IPS-15b (cell line): ENCODE measurements around the gene PNN.
"Not testable (repeated sequence)": the region's sequence is repeated elsewhere in the genome, so short reads cannot be mapped to it uniquely, and the experiment has no call there.

Experiments used
- H3K27me3 ChIP-seq: one replicate; pipeline ENCODE4 v1.6.1; 2013; ENCODE audit warnings: low read length; ENCODE audit not compliant: control insufficient read depth, insufficient read depth
- H3K36me3 ChIP-seq: one replicate; pipeline ENCODE4 v1.6.1; 2013; ENCODE audit warnings: low read length; ENCODE audit not compliant: control insufficient read depth, insufficient read depth
- H3K4me1 ChIP-seq: one replicate; pipeline ENCODE4 v1.6.1; 2013; ENCODE audit warnings: mild to moderate bottlenecking, low read length; ENCODE audit not compliant: control insufficient read depth, insufficient read depth
- H3K4me3 ChIP-seq: one replicate; pipeline ENCODE4 v1.5.1; 2013; ENCODE audit warnings: low read depth, low read length
- H3K9ac ChIP-seq: one replicate; pipeline ENCODE4 v1.6.1; 2013; ENCODE audit warnings: low read depth, mild to moderate bottlenecking, low read length
- H3K9me3 ChIP-seq: one replicate; pipeline ENCODE4 v1.6.1; 2013; ENCODE audit warnings: mild to moderate bottlenecking, low read length; ENCODE audit not compliant: control insufficient read depth, insufficient read depth

Gene PNN

GRCh38 chr14:39217214-39217879, 42.3 kb downstream of the PNN start:
- H3K4me3 ChIP-seq: no peak overlapping the region

GRCh38 chr14:39218171-39218769, 43.2 kb downstream of the PNN start:
- Histone ChIP-seq H3K4me3 (no peak overlapping the region), H3K9me3 (no peaks in the 10 kb centered on the region), H3K9ac (no peak overlapping the region), H3K4me1 (peaks cover 3% of the 10 kb centered on the region), H3K36me3 (no peaks in the 10 kb centered on the region), H3K27me3 (no peaks in the 10 kb centered on the region)

More at GRCh38 chr14:39217214-39217879, 42.3 kb downstream of the PNN start:
- Histone ChIP-seq H3K27me3 (no peaks in the 10 kb centered on the region), H3K4me1 (peaks cover 3% of the 10 kb centered on the region), H3K9me3 (no peaks in the 10 kb centered on the region), H3K9ac (no peak overlapping the region), H3K36me3 (no peaks in the 10 kb centered on the region)

GRCh38 chr14:39219075-39219499, 44.0 kb downstream of the PNN start:
- H3K9ac ChIP-seq: no peak overlapping the region
- no peaks in the 10 kb centered on the region for H3K9me3 ChIP-seq
- no peaks in the 10 kb centered on the region for H3K36me3 ChIP-seq
- H3K4me1 ChIP-seq: peaks cover 3% of the 10 kb centered on the region
- no peak overlapping the region for H3K4me3 ChIP-seq
- no peaks in the 10 kb centered on the region for H3K27me3 ChIP-seq

GRCh38 chr14:39220473-39220872, 45.4 kb downstream of the PNN start:
- not testable (repeated sequence) for H3K4me1 ChIP-seq, H3K27me3 ChIP-seq, H3K9me3 ChIP-seq, H3K9ac ChIP-seq, H3K36me3 ChIP-seq, H3K4me3 ChIP-seq

GRCh38 chr14:39228044-39228443, 53.0 kb downstream of the PNN start:
- Histone ChIP-seq H3K9ac (no peak overlapping the region), H3K27me3 (no peaks in the 10 kb centered on the region), H3K4me1 (no peaks in the 10 kb centered on the region), H3K9me3 (no peaks in the 10 kb centered on the region), H3K4me3 (no peak overlapping the region), H3K36me3 (no peaks in the 10 kb centered on the region)

GRCh38 chr14:39228509-39229221, 53.6 kb downstream of the PNN start:
- Histone ChIP-seq H3K36me3 (no peaks in the 10 kb centered on the region), H3K9me3 (no peaks in the 10 kb centered on the region), H3K4me1 (no peaks in the 10 kb centered on the region)

GRCh38 chr14:39229222-39229543, 54.1 kb downstream of the PNN start:
- Histone ChIP-seq H3K4me1 (no peaks in the 10 kb centered on the region), H3K4me3 (no peak overlapping the region), H3K36me3 (no peaks in the 10 kb centered on the region), H3K9me3 (no peaks in the 10 kb centered on the region), H3K27me3 (no peaks in the 10 kb centered on the region), H3K9ac (no peak overlapping the region)

More at GRCh38 chr14:39228509-39229221, 53.6 kb downstream of the PNN start:
- no peak overlapping the region for H3K4me3 ChIP-seq
- no peaks in the 10 kb centered on the region for H3K27me3 ChIP-seq
- H3K9ac ChIP-seq: no peak overlapping the region

GRCh38 chr14:39229601-39230110, 54.6 kb downstream of the PNN start:
- no peaks in the 10 kb centered on the region for H3K4me1 ChIP-seq
- no peaks in the 10 kb centered on the region for H3K27me3 ChIP-seq
- H3K9me3 ChIP-seq: no peaks in the 10 kb centered on the region
- no peak overlapping the region for H3K9ac ChIP-seq
- H3K4me3 ChIP-seq: no peak overlapping the region
- no peaks in the 10 kb centered on the region for H3K36me3 ChIP-seq

- Histone ChIP-seq H3K9me3 (no peaks in the 10 kb centered on the region), H3K9ac (no peak overlapping the region), H3K4me1 (no peaks in the 10 kb centered on the region), H3K27me3 (no peaks in the 10 kb centered on the region), H3K36me3 (no peaks in the 10 kb centered on the region), H3K4me3 (no peak overlapping the region)
Observed at GRCh38 chr14:39230416-39231035, 55.5 kb downstream of the PNN start.

GRCh38 chr14:39231751-39232553, 56.9 kb downstream of the PNN start:
- not testable (repeated sequence) for H3K4me1 ChIP-seq, H3K27me3 ChIP-seq, H3K9ac ChIP-seq, H3K4me3 ChIP-seq, H3K9me3 ChIP-seq, H3K36me3 ChIP-seq
